ENCODE results near the gene NUBP2. TPM values are rescaled to one million over a fixed set of nuclear protein-coding genes. Genes with fewer than 3 reads are reported as not detected.
"Not testable (repeated sequence)": the region's sequence is repeated elsewhere in the genome, so short reads cannot be mapped to it uniquely, and the experiment has no call there.

NUBP2 gene
- total RNA-seq, 4 donors from 2014 or later: 64.4 to 92.2 (median 80.6) TPM

GRCh38 chr16:1792836-1793577 is 10.2 kb downstream of the NUBP2 start:
- Histone ChIP-seq H3K27ac (no peak overlapping the region), H3K36me3 (peaks cover 0 to 47% of the 10 kb centered on the region in 2 donors), H3K4me1 (no peaks in the 10 kb centered on the region), H3K9me3 (peaks cover 0 to 4% (median 0%) of the 10 kb centered on the region in 3 donors), H3K27me3 (no peaks in the 10 kb centered on the region), H3K4me3 (no peak overlapping the region)
- no CpG with 5 or more reads among the region's 33 CpGs for WGBS, 2 donors (ENCODE audit: low coverage in 1 of 2)
- TF ChIP-seq POLR2A (IDR thresholded peaks at IDR 0.05) (no peak), POLR2AphosphoS5 (IDR thresholded peaks at IDR 0.05) (no peak), CTCF (IDR thresholded peaks at IDR 0.05) (no peak), EP300 (IDR thresholded peaks at IDR 0.05) (no peak)
- no peak for ATAC-seq

GRCh38 chr16:1793578-1794220 is 10.9 kb downstream of the NUBP2 start, which contains the start of gene IGFALS:
Gene IGFALS, minus strand, starts transcription at chr16:1793705. Its CDS starts 53 bp downstream, at chr16:1793652.
- TF ChIP-seq EP300 (IDR thresholded peaks at IDR 0.05) (no peak), POLR2AphosphoS5 (IDR thresholded peaks at IDR 0.05) (no peak), POLR2A (IDR thresholded peaks at IDR 0.05) (no peak), CTCF (IDR thresholded peaks at IDR 0.05) (no peak)
- no CpG with 5 or more reads among the region's 28 CpGs for WGBS, 2 donors (ENCODE audit: low coverage in 1 of 2)
- Histone ChIP-seq H3K27me3 (no peaks in the 10 kb centered on the region), H3K4me1 (no peaks in the 10 kb centered on the region), H3K9me3 (peaks cover 0 to 6% (median 0%) of the 10 kb centered on the region in 3 donors), H3K27ac (no peak within 1 kb of the TSS), H3K4me3 (no peak within 1 kb of the TSS), H3K36me3 (peaks cover 0 to 40% of the 10 kb centered on the region in 2 donors)
- ATAC-seq: no peak

GRCh38 chr16:1794221-1794871 is 11.6 kb downstream of the NUBP2 start:
- Histone ChIP-seq H3K36me3 (peaks cover 0 to 33% of the 10 kb centered on the region in 2 donors), H3K4me3 (no peak overlapping the region), H3K27me3 (no peaks in the 10 kb centered on the region), H3K4me1 (no peaks in the 10 kb centered on the region), H3K27ac (no peak overlapping the region), H3K9me3 (peaks cover 0 to 6% (median 0%) of the 10 kb centered on the region in 3 donors)
- WGBS, 2 donors (ENCODE audit: low coverage in 1 of 2): 20 to 73% methylated on average over 1 to 3 of the region's 18 CpGs
- TF ChIP-seq POLR2AphosphoS5 (IDR thresholded peaks at IDR 0.05): no peak
- no peak for TF ChIP-seq CTCF (IDR thresholded peaks at IDR 0.05)
- no peak for TF ChIP-seq EP300 (IDR thresholded peaks at IDR 0.05)
- ATAC-seq: no peak

GRCh38 chr16:1794908-1795666 is 12.3 kb downstream of the NUBP2 start:
- no peaks in the 10 kb centered on the region for H3K4me1 ChIP-seq
- no peaks in the 10 kb centered on the region for H3K27me3 ChIP-seq
- ATAC-seq: no peak
- H3K27ac ChIP-seq: no peak overlapping the region
- H3K9me3 ChIP-seq: peaks cover 0 to 6% (median 0%) of the 10 kb centered on the region in 3 donors
- H3K4me3 ChIP-seq: no peak overlapping the region
- H3K36me3 ChIP-seq: peaks cover 0 to 26% of the 10 kb centered on the region in 2 donors
- 86 to 87% methylated on average over 8 to 12 of the region's 32 CpGs for WGBS, 2 donors (ENCODE audit: low coverage in 1 of 2)
- TF ChIP-seq POLR2A (IDR thresholded peaks at IDR 0.05) (no peak), EP300 (IDR thresholded peaks at IDR 0.05) (no peak), POLR2AphosphoS5 (IDR thresholded peaks at IDR 0.05) (no peak), CTCF (IDR thresholded peaks at IDR 0.05) (no peak)

GRCh38 chr16:1799263-1799662 is 16.5 kb downstream of the NUBP2 start:
- not testable (repeated sequence) for H3K27ac ChIP-seq, H3K9me3 ChIP-seq, H3K4me1 ChIP-seq, H3K4me3 ChIP-seq, H3K27me3 ChIP-seq, ATAC-seq, H3K36me3 ChIP-seq
- 94 to 100% methylated on average over 1 to 3 of the region's 5 CpGs for WGBS, 2 donors (ENCODE audit: low coverage in 1 of 2)

All from gastroesophageal sphincter (tissue), 4 donors.